DMS 273 treated with DMSO at 0.1 percent for 48 hours (cell line): ENCODE data around the gene GABRR2.

Experiments
- DNase-seq: peaks from one replicate; lab custom pipeline; 2025; lab: John Stamatoyannopoulos, UW

Gene GABRR2

GRCh38 chr6:89290401-89291155, 24.5 kb downstream of the GABRR2 start:
- DNase-seq = no peak

GRCh38 chr6:89289710-89290109, 25.4 kb downstream of the GABRR2 start:
- no peak for DNase-seq

GRCh38 chr6:89287351-89288028, 27.6 kb downstream of the GABRR2 start:
- no peak for DNase-seq

- no peak for DNase-seq
Observed at GRCh38 chr6:89286516-89286915, 28.6 kb downstream of the GABRR2 start.

- DNase-seq = no peak
Observed at GRCh38 chr6:89284963-89285735, 29.9 kb downstream of the GABRR2 start.

GRCh38 chr6:89284081-89284480, 31.0 kb downstream of the GABRR2 start:
- no peak for DNase-seq

GRCh38 chr6:89282749-89283148, 32.4 kb downstream of the GABRR2 start:
- DNase-seq = no peak

- no peak for DNase-seq
Observed at GRCh38 chr6:89281779-89282246, 33.3 kb downstream of the GABRR2 start.

- no peak for DNase-seq
Observed at GRCh38 chr6:89278956-89279355, 36.1 kb downstream of the GABRR2 start.

- no peak for DNase-seq
Observed at GRCh38 chr6:89275900-89276299, 39.2 kb downstream of the GABRR2 start.

GRCh38 chr6:89273816-89274215, 41.3 kb downstream of the GABRR2 start:
- DNase-seq = no peak

GRCh38 chr6:89272596-89272995, 42.5 kb downstream of the GABRR2 start:
- DNase-seq = no peak

- no peak for DNase-seq
Observed at GRCh38 chr6:89270951-89271721, 44.0 kb downstream of the GABRR2 start.

- DNase-seq = no peak
Observed at GRCh38 chr6:89269981-89270380, 45.1 kb downstream of the GABRR2 start.

- DNase-seq = no peak
Observed at GRCh38 chr6:89269252-89269651, 45.8 kb downstream of the GABRR2 start.

GRCh38 chr6:89268776-89269175, 46.3 kb downstream of the GABRR2 start:
- no peak for DNase-seq

- DNase-seq = no peak
Observed at GRCh38 chr6:89267918-89268317, 47.2 kb downstream of the GABRR2 start.

- no peak for DNase-seq
Observed at GRCh38 chr6:89264296-89264695, 50.8 kb downstream of the GABRR2 start.

- DNase-seq = peak; percentile 7
Observed at GRCh38 chr6:89260832-89261231, 54.3 kb downstream of the GABRR2 start.

- no peak for DNase-seq
Observed at GRCh38 chr6:89260310-89260709, 54.8 kb downstream of the GABRR2 start.

- DNase-seq = no peak
Observed at GRCh38 chr6:89258912-89259311, 56.2 kb downstream of the GABRR2 start.

GRCh38 chr6:89257781-89258180, 57.3 kb downstream of the GABRR2 start:
- DNase-seq = no peak
